OCI-LY1 (cell line): Measurements from ENCODE around the gene ZNF497.

Source experiments
- CTCF ChIP-seq: fragments of 200-600 bp; sonication (generic), shearing (Covaris generic); IDR thresholded peaks from 2 replicates; pipeline ENCODE4 v1.5.1; 2017; ENCODE audit warnings: mild to moderate bottlenecking, antibody characterized with exemption, low read length, moderate library complexity, mixed read lengths
- EZH2 ChIP-seq: fragments of 200-600 bp; sonication (generic), shearing (Covaris generic); IDR thresholded peaks from 2 replicates; pipeline ENCODE4 v1.8.0; 2017; ENCODE audit warnings: borderline replicate concordance, mixed run types, mild to moderate bottlenecking, antibody characterized with exemption, low read length, moderate library complexity, mixed read lengths

- TF ChIP-seq CTCF (no peak), EZH2 (no peak)
Measured at GRCh38 chr19:58393725-58394033, 31.1 kb upstream of the ZNF497 start.
